Measurements from ENCODE around the gene GTPBP6. TPM values are rescaled to one million over a fixed set of nuclear protein-coding genes. Genes with fewer than 3 reads are reported as not detected.

The GTPBP6 gene
- total and polyA plus RNA-seq, 2 donors (not counting 3 experiments of a cell fraction or from before 2014, with no cell fraction given), result 39.1 to 63.5 TPM

- CTCF ChIA-PET, result no interaction called here
- H3K9ac ChIP-seq (replicated peaks; ENCODE audit: extremely low read depth, insufficient read depth, low read length), result no peak overlapping the region
- DNase-seq (ENCODE audit: low read depth, low spot score) (no peak), FAIRE-seq (no peak)
- no TSS peak for BruUV-seq (replicated peaks)
- H3K27me3 ChIP-seq (ENCODE audit: control insufficient read depth in 2 of 2, insufficient read depth in 2 of 2, low read length in 2 of 2), result no peaks in the 10 kb centered on the region
- no peak overlapping the region for H3K27ac ChIP-seq (ENCODE audit: insufficient read depth, low read depth, low read length)
- H2AFZ ChIP-seq (ENCODE audit: low read depth, low read length), result no peak overlapping the region
- no peak overlapping the region for H3K4me2 ChIP-seq (ENCODE audit: insufficient read depth, low read length)
- dilution Hi-C loops (cut with MboI; ENCODE audit: extremely low pct_ligation_motif_present, low sequenced_read_pairs), result no loop called here
- no peak overlapping the region for H3K4me3 ChIP-seq (replicated peaks in 1 of 3; ENCODE audit: insufficient read depth in 1 of 3, low read depth in 1 of 3, low read length in 3 of 3)
- no peaks in the 10 kb centered on the region for H4K20me1 ChIP-seq (replicated peaks; ENCODE audit: control insufficient read depth, extremely low read depth, insufficient read depth, low read length)
- no peaks in the 10 kb centered on the region for H3K9me1 ChIP-seq (replicated peaks; ENCODE audit: control insufficient read depth, extremely low read depth, insufficient read depth, low read length)
- POLR2A ChIA-PET, result no interaction called here
- no peaks in the 10 kb centered on the region for H3K79me2 ChIP-seq (ENCODE audit: control insufficient read depth, insufficient read depth, low read length)
- intact Hi-C loops (cut with micrococcal nuclease), result no loop called here
- no peaks in the 10 kb centered on the region for H3K4me1 ChIP-seq (ENCODE audit: control insufficient read depth, extremely low read depth, insufficient read depth, low read length)
- H3K9me3 ChIP-seq (replicated peaks; ENCODE audit: control insufficient read depth, insufficient read depth, low read length), result no peaks in the 10 kb centered on the region
- TF ChIP-seq MAX (IDR thresholded peaks at IDR 0.05; ENCODE audit: insufficient read depth, insufficient read length) (no peak), POLR2A (IDR thresholded peaks at IDR 0.05; ENCODE audit: low read depth, low read length) (no peak), MYC (IDR thresholded peaks at IDR 0.05; ENCODE audit: low read depth, low read length) (no peak), CTCF (IDR thresholded peaks at IDR 0.05; ENCODE audit: extremely low read depth in 1 of 2, insufficient read depth in 1 of 2, low read depth in 1 of 2, low read length in 2 of 2) (no peak), GATA2 (IDR thresholded peaks at IDR 0.05; ENCODE audit: insufficient read depth, insufficient read length, low read depth, low read length) (no peak), FOS (IDR thresholded peaks at IDR 0.05; ENCODE audit: borderline replicate concordance, insufficient read depth, low read length) (no peak), POLR2AphosphoS5 (IDR thresholded peaks at IDR 0.05; ENCODE audit: insufficient read depth, low read depth, low read length) (no peak), JUN (IDR thresholded peaks at IDR 0.05; ENCODE audit: borderline replicate concordance, insufficient read depth, insufficient read length, low read depth) (no peak), EZH2 (IDR thresholded peaks at IDR 0.05; ENCODE audit: borderline replicate concordance, low read depth, low read length, severe bottlenecking) (no peak)
- H3K36me3 ChIP-seq (ENCODE audit: control insufficient read depth in 2 of 2, extremely low read depth in 1 of 2, insufficient read depth in 2 of 2, low read length in 2 of 2), result peaks cover 0 to 3% of the 10 kb centered on the region in 2 experiments
Observed at GRCh38 chrX:288561-288991, 30.0 kb downstream of the GTPBP6 start.
